Smooth muscle cell (in vitro differentiated cells): ENCODE measurements around the gene ARID5B. TPM values are rescaled to one million over a fixed set of nuclear protein-coding genes. Genes with fewer than 3 reads are reported as not detected.

Experiments used
- DNase-seq: peaks from one replicate; lab custom pipeline; 2025; ENCODE audit not compliant: unreplicated experiment; lab: John Stamatoyannopoulos, UW
- H2AFZ ChIP-seq: fragments of 200-600 bp; sonication (generic); 2 replicates; pipeline ENCODE4 v1.6.0; 2016; ENCODE audit warnings: antibody characterized with exemption, low read depth, mild to moderate bottlenecking
- H3F3A ChIP-seq: fragments of 200-600 bp; sonication (generic); 2 replicates; pipeline ENCODE4 v1.6.0; 2017; ENCODE audit warnings: antibody characterized with exemption, low read depth
- H3K27ac ChIP-seq: fragments of 200-600 bp; sonication (generic); 2 replicates; pipeline ENCODE4 v1.5.1; 2016; ENCODE audit warnings: low read depth, mild to moderate bottlenecking
- H3K27me3 ChIP-seq: fragments of 200-600 bp; sonication (generic); 2 replicates; pipeline ENCODE4 v1.6.1; 2016; ENCODE audit warnings: low read depth, mild to moderate bottlenecking
- H3K36me3 ChIP-seq: fragments of 200-600 bp; sonication (generic); 2 replicates; pipeline ENCODE4 v1.5.1; 2016; ENCODE audit warnings: low read depth
- H3K4me1 ChIP-seq: fragments of 200-600 bp; sonication (generic); 2 replicates; pipeline ENCODE4 v1.5.1; 2016; ENCODE audit warnings: low read depth
- H3K4me2 ChIP-seq: fragments of 200-600 bp; sonication (generic); 2 replicates; pipeline ENCODE4 v1.6.0; 2016; ENCODE audit warnings: mild to moderate bottlenecking
- H3K4me3 ChIP-seq: fragments of 200-600 bp; sonication (generic); 2 replicates; pipeline ENCODE4 v1.5.1; 2016; ENCODE audit warnings: mild to moderate bottlenecking
- H3K79me2 ChIP-seq: fragments of 200-600 bp; sonication (generic); 2 replicates; pipeline ENCODE4 v1.6.0; 2016; ENCODE audit warnings: low read depth, mild to moderate bottlenecking
- H3K9ac ChIP-seq: fragments of 200-600 bp; sonication (generic); 2 replicates; pipeline ENCODE4 v1.6.0; 2016; ENCODE audit warnings: low read depth
- H3K9me3 ChIP-seq: fragments of 200-600 bp; sonication (generic); replicated peaks from 2 replicates; pipeline ENCODE4 v1.5.1; 2016; ENCODE audit warnings: low read depth
- H4K20me1 ChIP-seq: fragments of 200-600 bp; sonication (generic); 2 replicates; pipeline ENCODE4 v1.6.0; 2016; ENCODE audit warnings: low read depth
- CTCF ChIP-seq: fragments of 200-600 bp; sonication (generic); IDR thresholded peaks from 2 replicates; pipeline ENCODE4 v1.5.1; 2017; ENCODE audit warnings: borderline replicate concordance, mild to moderate bottlenecking, antibody characterized with exemption; ENCODE audit not compliant: insufficient read depth, poor library complexity, severe bottlenecking
- WGBS: methylation state at CpG from one replicate; pipeline ENCODE4 v1.1.7; 2016; ENCODE audit warnings: low lambda C conversion rate; 5-methylcytosine and 5-hydroxymethylcytosine counted together
- polyA plus RNA-seq: library from polyadenylated mRNA; unstranded; fragments of >200 nt; fragmentation: Nextera tagmentation; extraction: Ambion mirVana; gene quantifications from 2 replicates; pipeline ENCODE4 v1.2.1, GENCODE V29; 2016
- total RNA-seq: library from RNA; depleted of rRNA; stranded (reverse); fragments of >200 nt; gene quantifications from 2 replicates; pipeline ENCODE4 v1.2.3, GENCODE V29; 2014

ARID5B gene
- total and polyA plus RNA-seq, 2 experiments from 2014 or later, result 49.0 to 67.6 TPM

- Histone ChIP-seq H3K4me3 (peak overlapping the region; percentile 81), H3K36me3 (no peaks in the 10 kb centered on the region), H3K79me2 (peaks cover 46% of the 10 kb centered on the region), H3K27ac (peak overlapping the region; percentile 97), H3K9me3 (no peaks in the 10 kb centered on the region), H3K4me1 (peaks cover 27% of the 10 kb centered on the region), H3K4me2 (peak overlapping the region; percentile 95), H3F3A (peaks cover 35% of the 10 kb centered on the region), H3K9ac (peak overlapping the region; percentile 99), H4K20me1 (peaks cover 28% of the 10 kb centered on the region), H2AFZ (peak overlapping the region; percentile 92), H3K27me3 (no peaks in the 10 kb centered on the region)
- WGBS, result under 1% methylated on average over 14 of the region's 14 CpGs
- no peak for DNase-seq
- TF ChIP-seq CTCF, result no peak
Measured at GRCh38 chr10:61901829-61902444, 438 bp downstream of the ARID5B start.

GRCh38 chr10:61902445-61903220 is 1.1 kb downstream of the ARID5B start:
- no peaks in the 10 kb centered on the region for H3K36me3 ChIP-seq
- no peaks in the 10 kb centered on the region for H3K27me3 ChIP-seq
- no peak for TF ChIP-seq CTCF
- no peak for DNase-seq
- H3K4me1 ChIP-seq, result peaks cover 25% of the 10 kb centered on the region
- WGBS, result 2% methylated on average over 25 of the region's 25 CpGs
- peaks cover 35% of the 10 kb centered on the region for H3F3A ChIP-seq
- peak overlapping the region; percentile 95 for H3K4me2 ChIP-seq
- peak overlapping the region; percentile 97 for H3K27ac ChIP-seq
- H3K9ac ChIP-seq, result peak overlapping the region; percentile 99
- H3K79me2 ChIP-seq, result peaks cover 53% of the 10 kb centered on the region
- peak overlapping the region; percentile 92 for H2AFZ ChIP-seq
- peak overlapping the region; percentile 81 for H3K4me3 ChIP-seq
- no peaks in the 10 kb centered on the region for H3K9me3 ChIP-seq
- H4K20me1 ChIP-seq, result peaks cover 34% of the 10 kb centered on the region

DNA sequence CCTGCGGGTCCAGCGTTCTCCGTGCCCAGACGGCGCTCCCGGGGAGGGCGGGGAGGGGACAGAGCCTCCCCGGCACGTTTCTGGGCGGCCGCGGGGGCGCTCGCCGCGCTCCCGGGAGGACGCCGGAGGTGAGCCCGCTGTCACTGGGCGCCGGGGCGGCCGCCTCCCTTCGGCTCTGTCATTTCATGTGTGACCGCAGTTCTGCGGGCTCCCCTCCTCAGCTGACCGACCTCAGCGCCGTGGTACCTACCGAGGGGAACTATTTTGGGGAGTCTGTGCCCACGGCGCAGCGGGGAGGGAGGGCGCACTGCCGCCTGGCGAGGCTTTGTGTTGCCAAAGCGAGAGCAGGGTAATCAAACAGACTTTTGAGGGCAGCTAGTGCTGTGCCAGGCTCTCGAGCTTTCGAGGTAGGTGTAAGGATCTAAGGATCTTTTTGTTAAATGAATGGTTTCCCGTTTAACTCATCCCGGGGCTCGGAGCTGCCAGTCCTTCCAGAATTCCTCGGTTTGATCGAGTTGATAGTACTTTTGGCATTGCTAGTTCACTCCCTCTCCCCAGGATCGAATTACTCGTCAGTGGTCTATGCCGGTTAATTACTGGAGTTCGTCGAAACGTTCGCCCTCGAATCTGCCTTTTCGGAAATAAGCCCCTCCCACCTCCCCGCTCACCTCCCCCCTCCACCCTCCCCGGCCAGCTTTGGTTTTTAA is 1.9 kb downstream of the ARID5B start:
- Histone ChIP-seq H4K20me1 (peaks cover 41% of the 10 kb centered on the region), H3K9me3 (no peaks in the 10 kb centered on the region), H3K27ac (peak overlapping the region; percentile 97), H3F3A (peaks cover 35% of the 10 kb centered on the region), H3K9ac (peak overlapping the region; percentile 99), H3K27me3 (no peaks in the 10 kb centered on the region), H3K36me3 (no peaks in the 10 kb centered on the region), H3K4me3 (peak overlapping the region; percentile 81), H2AFZ (peak overlapping the region; percentile 92), H3K79me2 (peaks cover 60% of the 10 kb centered on the region), H3K4me1 (peaks cover 19% of the 10 kb centered on the region), H3K4me2 (peak overlapping the region; percentile 95)
- DNase-seq, result no peak
- under 1% methylated on average over 51 of the region's 56 CpGs for WGBS
- no peak for TF ChIP-seq CTCF
